Measurements from ENCODE around the gene KRT20.

DNA sequence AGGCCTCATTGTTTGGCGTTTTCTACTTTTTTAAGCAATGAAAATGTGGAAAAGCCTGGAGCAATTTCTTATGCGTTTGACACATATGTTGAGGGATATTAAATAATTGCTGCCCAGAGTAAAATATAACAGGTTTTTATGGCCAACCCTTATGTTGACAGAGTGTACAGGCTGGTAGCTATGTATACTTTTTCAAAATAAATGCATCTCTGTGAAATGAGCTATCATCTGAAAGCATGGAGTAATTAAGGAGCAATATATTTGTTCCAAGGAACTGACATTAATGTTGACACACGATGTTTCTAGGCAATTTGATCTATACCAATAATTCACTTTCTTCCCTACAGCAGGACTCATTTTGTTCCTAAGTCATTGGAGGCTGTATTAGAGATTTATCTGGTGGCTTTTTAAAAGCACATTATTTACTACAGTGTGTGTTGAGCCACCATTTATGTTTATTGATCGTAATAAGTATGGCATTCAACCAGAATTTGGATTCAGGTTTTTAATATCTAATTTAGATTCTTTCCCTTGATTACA is 11.9 kb upstream of the KRT20 start:
- TF ChIP-seq, protein P1, sequence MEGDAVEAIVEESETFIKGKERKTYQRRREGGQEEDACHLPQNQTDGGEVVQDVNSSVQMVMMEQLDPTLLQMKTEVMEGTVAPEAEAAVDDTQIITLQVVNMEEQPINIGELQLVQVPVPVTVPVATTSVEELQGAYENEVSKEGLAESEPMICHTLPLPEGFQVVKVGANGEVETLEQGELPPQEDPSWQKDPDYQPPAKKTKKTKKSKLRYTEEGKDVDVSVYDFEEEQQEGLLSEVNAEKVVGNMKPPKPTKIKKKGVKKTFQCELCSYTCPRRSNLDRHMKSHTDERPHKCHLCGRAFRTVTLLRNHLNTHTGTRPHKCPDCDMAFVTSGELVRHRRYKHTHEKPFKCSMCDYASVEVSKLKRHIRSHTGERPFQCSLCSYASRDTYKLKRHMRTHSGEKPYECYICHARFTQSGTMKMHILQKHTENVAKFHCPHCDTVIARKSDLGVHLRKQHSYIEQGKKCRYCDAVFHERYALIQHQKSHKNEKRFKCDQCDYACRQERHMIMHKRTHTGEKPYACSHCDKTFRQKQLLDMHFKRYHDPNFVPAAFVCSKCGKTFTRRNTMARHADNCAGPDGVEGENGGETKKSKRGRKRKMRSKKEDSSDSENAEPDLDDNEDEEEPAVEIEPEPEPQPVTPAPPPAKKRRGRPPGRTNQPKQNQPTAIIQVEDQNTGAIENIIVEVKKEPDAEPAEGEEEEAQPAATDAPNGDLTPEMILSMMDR (IDR thresholded peaks at IDR 0.05; ENCODE audit: low read depth, low read length) = no peak
- TF ChIP-seq MYC (IDR thresholded peaks at IDR 0.05; ENCODE audit: low read depth, low read length) (no peak), POLR2A (IDR thresholded peaks at IDR 0.05; ENCODE audit: extremely low read depth, insufficient read length) (no peak)
- TF ChIP-seq, protein P2, sequence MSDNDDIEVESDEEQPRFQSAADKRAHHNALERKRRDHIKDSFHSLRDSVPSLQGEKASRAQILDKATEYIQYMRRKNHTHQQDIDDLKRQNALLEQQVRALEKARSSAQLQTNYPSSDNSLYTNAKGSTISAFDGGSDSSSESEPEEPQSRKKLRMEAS (IDR thresholded peaks at IDR 0.05; ENCODE audit: low read depth, low read length) = no peak
